ENCODE measurements around the gene STON2.
"Not testable (repeated sequence)": the region's sequence is repeated elsewhere in the genome, so short reads cannot be mapped to it uniquely, and the experiment has no call there.

The STON2 gene

DNA sequence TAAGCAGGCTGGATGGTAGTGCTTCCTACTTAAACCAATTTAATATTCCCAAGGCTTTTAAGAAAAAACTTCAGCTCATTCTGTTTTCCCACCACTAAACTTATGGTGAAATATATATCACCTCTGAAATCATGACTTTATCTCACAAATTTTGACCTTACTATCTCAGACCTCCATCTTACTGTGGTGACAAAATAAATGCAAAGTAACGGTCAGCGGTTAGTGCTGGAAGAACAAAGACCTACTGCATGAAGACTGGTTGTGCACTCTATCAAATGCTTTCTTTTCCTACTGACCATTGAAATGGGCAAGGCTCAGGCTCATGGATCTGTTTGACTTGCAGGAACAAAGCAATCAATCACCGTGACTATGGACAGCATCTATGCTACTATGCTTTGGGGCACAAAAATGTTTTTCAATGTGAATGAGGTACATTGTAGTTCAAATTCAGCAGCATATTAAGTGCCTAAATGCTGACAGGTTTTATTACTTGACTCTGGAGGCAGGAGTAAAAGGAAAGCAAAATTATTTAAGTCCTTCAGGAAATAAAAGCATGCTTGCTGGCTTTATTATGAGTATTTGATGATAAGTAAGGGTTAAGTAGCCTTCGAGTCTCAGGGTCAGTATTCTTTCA, 136.2 kb downstream of the STON2 start:
- H3K4me3 ChIP-seq (ENCODE audit: low read depth, low read length), result no peak overlapping the region
- H3K9me3 ChIP-seq (ENCODE audit: control insufficient read depth, insufficient read depth, low read depth, low read length), result no peaks in the 10 kb centered on the region
- no peaks in the 10 kb centered on the region for H3K27me3 ChIP-seq (ENCODE audit: control insufficient read depth, insufficient read depth, low read length)
- peaks cover 16% of the 10 kb centered on the region for H3K4me1 ChIP-seq (ENCODE audit: control insufficient read depth, insufficient read depth, low read length)
- no peaks in the 10 kb centered on the region for H3K36me3 ChIP-seq (ENCODE audit: control insufficient read depth, insufficient read depth, low read length)
- no peak overlapping the region for H3K9ac ChIP-seq (ENCODE audit: low read length)
- H3K27ac ChIP-seq (ENCODE audit: low read depth, low read length), result peak overlapping the region; percentile 51; the same call in 1 of the 2 replicates

DNA sequence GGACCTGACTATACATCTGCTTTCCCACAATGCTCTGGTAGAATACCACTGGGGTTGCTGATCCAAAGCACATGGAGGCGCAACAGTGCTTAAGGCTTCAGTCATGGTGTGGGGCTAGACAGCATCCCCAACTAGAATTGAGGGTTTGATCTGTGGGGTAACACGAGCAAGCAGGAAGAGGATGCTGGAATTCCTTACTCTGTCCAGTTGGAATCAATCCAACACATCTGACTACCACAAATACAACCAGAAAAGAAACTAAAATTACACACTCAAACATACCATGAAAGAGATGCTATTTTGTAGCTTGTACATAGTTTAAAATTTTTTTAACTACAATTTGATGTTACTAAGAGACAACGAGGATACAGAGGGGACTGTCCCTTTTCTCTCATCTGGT, 138.9 kb downstream of the STON2 start:
- no peak overlapping the region for H3K4me3 ChIP-seq (ENCODE audit: low read depth, low read length)
- no peaks in the 10 kb centered on the region for H3K9me3 ChIP-seq (ENCODE audit: control insufficient read depth, insufficient read depth, low read depth, low read length)
- H3K27me3 ChIP-seq (ENCODE audit: control insufficient read depth, insufficient read depth, low read length), result no peaks in the 10 kb centered on the region
- H3K36me3 ChIP-seq (ENCODE audit: control insufficient read depth, insufficient read depth, low read length), result no peaks in the 10 kb centered on the region
- H3K27ac ChIP-seq (ENCODE audit: low read depth, low read length), result no peak overlapping the region
- H3K4me1 ChIP-seq (ENCODE audit: control insufficient read depth, insufficient read depth, low read length), result peaks cover 9% of the 10 kb centered on the region
- H3K9ac ChIP-seq (ENCODE audit: low read length), result no peak overlapping the region

DNA sequence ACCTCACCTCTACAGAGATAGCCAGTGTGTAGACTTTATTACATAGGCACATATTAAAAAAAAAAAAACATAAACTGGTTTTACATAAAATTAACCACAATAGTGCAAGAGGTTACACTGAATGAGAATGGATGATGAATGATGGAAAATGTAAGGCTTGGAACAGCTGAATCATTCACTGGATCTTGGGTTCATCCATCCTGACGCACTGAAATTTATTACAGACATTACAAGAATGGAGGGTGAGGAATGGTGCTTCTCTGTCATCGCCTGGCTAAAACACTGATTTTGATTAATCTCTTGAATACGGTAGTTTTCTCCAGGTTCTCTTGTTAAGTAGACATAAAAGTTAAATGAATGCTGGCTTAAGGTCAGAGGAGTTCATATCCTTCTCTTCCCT, 139.4 kb downstream of the STON2 start:
- H3K27me3 ChIP-seq (ENCODE audit: control insufficient read depth, insufficient read depth, low read length), result no peaks in the 10 kb centered on the region
- H3K9me3 ChIP-seq (ENCODE audit: control insufficient read depth, insufficient read depth, low read depth, low read length), result no peaks in the 10 kb centered on the region
- H3K9ac ChIP-seq (ENCODE audit: low read length), result no peak overlapping the region
- peaks cover 9% of the 10 kb centered on the region for H3K4me1 ChIP-seq (ENCODE audit: control insufficient read depth, insufficient read depth, low read length)
- no peak overlapping the region for H3K27ac ChIP-seq (ENCODE audit: low read depth, low read length)
- H3K36me3 ChIP-seq (ENCODE audit: control insufficient read depth, insufficient read depth, low read length), result no peaks in the 10 kb centered on the region
- no peak overlapping the region for H3K4me3 ChIP-seq (ENCODE audit: low read depth, low read length)

DNA sequence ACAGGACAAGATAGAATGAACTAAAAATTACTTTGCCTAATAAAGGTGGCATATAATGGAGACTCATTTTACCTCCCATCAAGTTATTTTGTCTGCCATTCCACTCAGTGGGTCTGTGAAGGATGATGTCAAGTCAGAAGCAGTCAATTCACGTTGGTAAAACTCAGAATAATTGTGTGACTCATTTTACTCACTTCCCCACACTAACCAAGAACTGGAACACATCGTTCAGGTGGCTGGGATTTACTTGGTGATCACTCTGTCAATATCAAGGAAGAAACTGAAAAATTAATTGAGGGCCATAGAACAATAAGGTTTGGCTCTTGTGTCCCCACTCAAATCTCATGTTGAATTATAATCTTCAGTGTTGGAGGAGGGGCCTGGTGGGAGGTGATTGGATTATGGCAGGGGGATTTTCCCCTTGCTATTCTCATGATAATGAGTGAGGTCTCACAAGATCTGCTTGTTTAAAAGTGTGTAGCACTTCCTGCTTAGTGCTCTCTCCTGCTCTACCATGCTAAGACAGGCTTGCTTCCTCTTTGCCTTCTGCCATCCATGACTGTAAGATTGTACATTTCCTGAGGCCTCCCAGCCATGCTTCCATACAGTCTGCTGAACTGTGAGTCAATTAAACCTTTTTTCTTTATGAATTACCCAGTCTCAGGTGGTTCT, 143.7 kb downstream of the STON2 start:
- H3K27ac ChIP-seq (ENCODE audit: low read depth, low read length), result no peak overlapping the region
- no peaks in the 10 kb centered on the region for H3K4me1 ChIP-seq (ENCODE audit: control insufficient read depth, insufficient read depth, low read length)
- H3K27me3 ChIP-seq (ENCODE audit: control insufficient read depth, insufficient read depth, low read length), result no peaks in the 10 kb centered on the region
- H3K36me3 ChIP-seq (ENCODE audit: control insufficient read depth, insufficient read depth, low read length), result no peaks in the 10 kb centered on the region
- H3K9ac ChIP-seq (ENCODE audit: low read length), result no peak overlapping the region
- no peaks in the 10 kb centered on the region for H3K9me3 ChIP-seq (ENCODE audit: control insufficient read depth, insufficient read depth, low read depth, low read length)
- no peak overlapping the region for H3K4me3 ChIP-seq (ENCODE audit: low read depth, low read length)

DNA sequence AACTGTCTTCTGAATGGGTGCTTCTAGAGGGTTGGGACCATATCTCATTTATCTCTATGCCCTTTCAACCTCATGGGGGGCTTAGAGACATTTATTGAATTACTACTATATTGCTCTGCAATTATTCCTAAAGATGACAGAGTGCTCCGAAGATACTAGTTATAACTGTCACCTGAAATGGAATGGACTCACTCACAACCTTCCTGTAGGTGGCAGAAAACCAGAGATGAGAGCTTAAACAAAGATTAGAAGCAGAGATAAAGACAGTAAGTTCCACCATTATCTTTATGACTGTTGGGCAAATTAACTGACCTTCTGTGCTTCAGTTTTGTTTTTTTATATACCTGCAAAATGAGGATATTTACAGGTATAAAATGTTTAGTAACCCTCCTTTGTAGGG, 147.8 kb downstream of the STON2 start:
- Histone ChIP-seq H3K27ac (ENCODE audit: low read depth, low read length) (no peak overlapping the region), H3K27me3 (ENCODE audit: control insufficient read depth, insufficient read depth, low read length) (no peaks in the 10 kb centered on the region), H3K4me1 (ENCODE audit: control insufficient read depth, insufficient read depth, low read length) (no peaks in the 10 kb centered on the region), H3K9ac (ENCODE audit: low read length) (no peak overlapping the region), H3K4me3 (ENCODE audit: low read depth, low read length) (no peak overlapping the region), H3K9me3 (ENCODE audit: control insufficient read depth, insufficient read depth, low read depth, low read length) (no peaks in the 10 kb centered on the region), H3K36me3 (ENCODE audit: control insufficient read depth, insufficient read depth, low read length) (no peaks in the 10 kb centered on the region)

DNA sequence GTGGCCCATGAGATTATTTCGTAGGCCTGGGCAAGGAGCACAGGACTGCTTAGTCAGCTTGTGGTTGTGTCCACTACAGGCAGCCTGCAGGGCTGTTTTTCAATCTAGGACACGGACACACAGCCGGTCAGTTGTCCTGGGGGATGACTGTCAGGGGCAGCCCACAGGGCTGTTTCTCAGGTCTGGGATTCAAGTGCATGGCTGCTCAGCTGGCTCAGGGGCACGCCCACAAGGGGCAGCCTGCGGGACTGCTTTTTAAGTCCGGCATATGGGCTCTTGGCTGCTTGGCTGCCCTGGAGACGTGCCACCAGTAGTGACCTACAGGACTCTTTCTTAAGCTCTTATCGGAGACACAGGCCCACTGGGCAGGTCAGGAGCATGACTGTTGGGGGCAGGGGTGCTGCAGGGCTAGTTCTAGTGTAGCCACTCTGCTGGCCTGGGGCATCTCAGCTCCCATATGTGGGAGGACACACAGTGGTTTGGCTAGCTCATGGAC, 152.8 kb downstream of the STON2 start:
- H3K4me3 ChIP-seq (ENCODE audit: low read depth, low read length), result no peak overlapping the region
- no peaks in the 10 kb centered on the region for H3K4me1 ChIP-seq (ENCODE audit: control insufficient read depth, insufficient read depth, low read length)
- H3K36me3 ChIP-seq (ENCODE audit: control insufficient read depth, insufficient read depth, low read length), result no peaks in the 10 kb centered on the region
- H3K9me3 ChIP-seq (ENCODE audit: control insufficient read depth, insufficient read depth, low read depth, low read length), result peaks cover 16% of the 10 kb centered on the region
- no peaks in the 10 kb centered on the region for H3K27me3 ChIP-seq (ENCODE audit: control insufficient read depth, insufficient read depth, low read length)
- H3K27ac ChIP-seq (ENCODE audit: low read depth, low read length), result no peak overlapping the region
- H3K9ac ChIP-seq (ENCODE audit: low read length), result no peak overlapping the region

DNA sequence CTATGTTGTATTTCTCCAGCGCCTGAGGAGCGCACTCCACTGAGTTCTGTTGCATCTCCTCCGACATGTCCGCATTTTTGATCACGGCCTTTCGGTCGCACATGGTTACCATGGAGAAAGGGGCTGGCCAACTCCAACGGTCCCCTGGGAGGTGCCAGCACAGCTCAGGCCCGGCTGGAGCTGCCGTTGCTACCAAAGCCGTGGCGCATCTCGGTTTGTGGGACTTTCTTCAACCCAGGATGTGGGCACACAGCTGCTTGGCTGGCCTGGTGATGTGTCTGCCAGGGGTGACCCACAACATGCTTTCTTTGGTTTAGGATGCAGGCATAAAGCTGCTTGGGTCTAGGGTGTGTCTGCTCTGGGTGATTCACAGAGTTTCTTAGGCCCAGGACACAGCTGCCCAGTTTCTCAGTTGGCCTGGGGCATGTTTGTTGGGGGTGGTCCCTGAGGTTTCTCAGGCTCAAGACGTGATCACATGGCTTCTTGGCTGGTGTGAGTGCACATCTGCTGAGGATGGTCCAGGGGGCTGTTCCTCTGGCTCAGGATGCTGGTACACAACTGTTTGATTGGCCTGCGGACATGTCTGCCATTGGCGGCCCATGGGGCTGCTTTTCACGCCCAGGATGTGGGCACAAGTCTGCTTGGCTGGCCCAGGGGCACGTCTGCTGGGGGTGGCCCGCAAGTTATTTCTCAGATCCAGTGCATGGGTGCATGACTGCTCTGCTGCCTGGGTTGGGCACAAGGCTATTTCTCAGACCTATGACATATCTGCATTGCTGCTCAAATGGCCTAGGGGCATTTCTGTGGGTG, 153.5 kb downstream of the STON2 start:
- Histone ChIP-seq H3K4me1 (ENCODE audit: control insufficient read depth, insufficient read depth, low read length) (no peaks in the 10 kb centered on the region), H3K9ac (ENCODE audit: low read length) (no peak overlapping the region), H3K27me3 (ENCODE audit: control insufficient read depth, insufficient read depth, low read length) (no peaks in the 10 kb centered on the region), H3K36me3 (ENCODE audit: control insufficient read depth, insufficient read depth, low read length) (no peaks in the 10 kb centered on the region), H3K27ac (ENCODE audit: low read depth, low read length) (no peak overlapping the region), H3K4me3 (ENCODE audit: low read depth, low read length) (no peak overlapping the region), H3K9me3 (ENCODE audit: control insufficient read depth, insufficient read depth, low read depth, low read length) (peaks cover 16% of the 10 kb centered on the region)

DNA sequence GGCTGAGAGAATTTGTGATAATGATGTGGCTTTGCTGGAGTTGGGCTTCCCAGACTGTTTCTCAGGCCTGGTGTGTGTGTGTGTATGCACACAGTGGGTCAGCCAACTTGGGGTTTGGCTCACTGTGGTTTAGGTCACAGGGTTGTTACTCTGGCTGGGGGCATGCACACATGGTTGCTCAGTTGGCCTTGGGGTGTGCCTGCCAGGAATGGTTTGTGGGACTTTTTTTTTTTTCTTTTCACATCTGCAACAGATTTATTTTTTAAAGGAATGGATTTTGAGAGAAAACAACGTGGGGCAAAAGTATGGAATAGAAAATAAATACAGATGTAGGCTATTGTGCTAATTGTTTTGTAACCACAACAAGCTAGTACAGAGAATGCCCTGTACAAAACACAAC, 154.4 kb downstream of the STON2 start:
- Histone ChIP-seq H3K27ac (ENCODE audit: low read depth, low read length) (no peak overlapping the region), H3K4me3 (ENCODE audit: low read depth, low read length) (no peak overlapping the region), H3K9ac (ENCODE audit: low read length) (no peak overlapping the region), H3K9me3 (ENCODE audit: control insufficient read depth, insufficient read depth, low read depth, low read length) (peaks cover 16% of the 10 kb centered on the region), H3K4me1 (ENCODE audit: control insufficient read depth, insufficient read depth, low read length) (no peaks in the 10 kb centered on the region), H3K36me3 (ENCODE audit: control insufficient read depth, insufficient read depth, low read length) (no peaks in the 10 kb centered on the region), H3K27me3 (ENCODE audit: control insufficient read depth, insufficient read depth, low read length) (no peaks in the 10 kb centered on the region)

DNA sequence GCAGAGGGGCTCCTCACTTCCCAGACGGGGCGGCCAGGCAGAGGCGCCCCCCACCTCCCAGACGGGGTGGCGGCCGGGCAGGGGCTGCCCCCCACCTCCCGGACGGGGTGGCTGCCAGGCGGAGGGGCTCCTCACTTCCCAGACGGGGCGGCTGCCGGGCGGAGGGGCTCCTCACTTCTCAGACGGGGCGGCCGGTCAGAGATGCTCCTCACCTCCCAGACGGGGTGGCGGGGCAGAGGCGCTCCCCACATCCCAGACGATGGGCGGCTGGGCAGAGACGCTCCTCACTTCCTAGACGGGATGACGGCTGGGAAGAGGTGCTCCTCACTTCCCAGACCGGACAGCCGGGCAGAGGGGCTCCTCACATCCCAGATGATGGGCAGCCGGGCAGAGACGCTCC, 155.7 kb downstream of the STON2 start:
- H3K4me1 ChIP-seq (ENCODE audit: control insufficient read depth, insufficient read depth, low read length); H3K27ac ChIP-seq (ENCODE audit: low read depth, low read length); H3K27me3 ChIP-seq (ENCODE audit: control insufficient read depth, insufficient read depth, low read length); H3K4me3 ChIP-seq (ENCODE audit: low read depth, low read length); H3K9ac ChIP-seq (ENCODE audit: low read length); H3K36me3 ChIP-seq (ENCODE audit: control insufficient read depth, insufficient read depth, low read length): not testable (repeated sequence)
- peaks cover 16% of the 10 kb centered on the region for H3K9me3 ChIP-seq (ENCODE audit: control insufficient read depth, insufficient read depth, low read depth, low read length)

DNA sequence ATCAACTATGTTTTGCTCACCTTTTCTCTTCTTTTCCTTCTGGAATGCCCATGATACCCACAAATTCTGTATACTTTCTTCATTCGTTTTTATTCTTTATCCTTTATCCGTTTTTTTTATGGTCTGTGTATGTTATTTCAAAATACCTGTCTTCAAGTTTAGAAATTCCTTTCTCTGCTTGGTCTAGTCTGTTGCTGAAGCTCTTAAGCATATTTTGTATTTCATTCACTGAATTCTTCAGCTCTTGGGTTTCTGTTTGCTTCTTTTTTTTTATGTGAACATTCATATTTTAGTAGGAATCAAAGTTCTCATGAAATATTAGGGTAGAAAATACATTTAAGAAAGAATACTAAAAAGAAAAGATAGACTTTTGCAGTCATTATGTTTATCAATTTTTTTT, 156.6 kb downstream of the STON2 start:
- Histone ChIP-seq H3K4me3 (ENCODE audit: low read depth, low read length) (no peak overlapping the region), H3K9ac (ENCODE audit: low read length) (no peak overlapping the region), H3K9me3 (ENCODE audit: control insufficient read depth, insufficient read depth, low read depth, low read length) (peaks cover 16% of the 10 kb centered on the region), H3K27ac (ENCODE audit: low read depth, low read length) (no peak overlapping the region), H3K4me1 (ENCODE audit: control insufficient read depth, insufficient read depth, low read length) (no peaks in the 10 kb centered on the region), H3K36me3 (ENCODE audit: control insufficient read depth, insufficient read depth, low read length) (no peaks in the 10 kb centered on the region), H3K27me3 (ENCODE audit: control insufficient read depth, insufficient read depth, low read length) (no peaks in the 10 kb centered on the region)

DNA sequence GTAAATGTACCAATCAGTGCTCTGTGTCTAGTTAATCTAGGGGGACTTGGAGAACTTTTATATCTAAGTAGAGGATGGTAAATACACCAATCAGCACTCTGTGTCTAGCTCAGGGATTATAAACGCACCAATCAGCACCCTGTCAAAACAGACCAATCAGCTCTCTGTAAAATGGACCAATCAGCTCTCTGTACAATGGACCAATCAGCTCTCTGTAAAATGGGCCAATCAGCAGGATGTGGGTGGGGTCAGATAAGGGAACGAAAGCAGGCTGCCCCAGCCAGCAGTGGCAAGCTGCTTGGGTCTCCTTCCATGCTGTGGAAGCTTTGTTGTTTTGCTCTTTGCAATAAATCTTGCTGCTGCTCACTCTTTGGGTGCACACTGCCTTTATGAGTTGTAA, 163.3 kb downstream of the STON2 start:
- not testable (repeated sequence) for H3K27me3 ChIP-seq (ENCODE audit: control insufficient read depth, insufficient read depth, low read length); H3K27ac ChIP-seq (ENCODE audit: low read depth, low read length); H3K4me1 ChIP-seq (ENCODE audit: control insufficient read depth, insufficient read depth, low read length); H3K4me3 ChIP-seq (ENCODE audit: low read depth, low read length); H3K36me3 ChIP-seq (ENCODE audit: control insufficient read depth, insufficient read depth, low read length); H3K9me3 ChIP-seq (ENCODE audit: control insufficient read depth, insufficient read depth, low read depth, low read length); H3K9ac ChIP-seq (ENCODE audit: low read length)
